ENCODE data around the gene NFAT5.

The NFAT5 gene

GRCh38 chr16:69680358-69680757, 114.6 kb downstream of the NFAT5 start:
- Mint-ChIP-seq H3K36me3 (peaks cover 7% of the 10 kb centered on the region), H3K4me3 (no peak overlapping the region), H3K27me3 (no peaks in the 10 kb centered on the region), H3K4me1 (ENCODE audit: low read depth) (no peaks in the 10 kb centered on the region), H3K27ac (no peak overlapping the region), H3K9me3 (ENCODE audit: low read depth) (no peaks in the 10 kb centered on the region)

- H3K9me3 Mint-ChIP-seq (ENCODE audit: low read depth) = no peaks in the 10 kb centered on the region
- H3K27ac Mint-ChIP-seq = no peak overlapping the region
- H3K4me3 Mint-ChIP-seq = no peak overlapping the region
- H3K4me1 Mint-ChIP-seq (ENCODE audit: low read depth) = peaks cover 9% of the 10 kb centered on the region
- peaks cover 14% of the 10 kb centered on the region for H3K36me3 Mint-ChIP-seq
- H3K27me3 Mint-ChIP-seq = no peaks in the 10 kb centered on the region
Observed at GRCh38 chr16:69688589-69688988, 122.8 kb downstream of the NFAT5 start.

GRCh38 chr16:69691980-69692911, 126.5 kb downstream of the NFAT5 start:
- Mint-ChIP-seq H3K9me3 (ENCODE audit: low read depth) (no peaks in the 10 kb centered on the region), H3K36me3 (peaks cover 21% of the 10 kb centered on the region), H3K4me1 (ENCODE audit: low read depth) (peaks cover 9% of the 10 kb centered on the region), H3K27ac (peak overlapping the region; percentile 54), H3K27me3 (no peaks in the 10 kb centered on the region), H3K4me3 (no peak overlapping the region)

- H3K27me3 Mint-ChIP-seq = no peaks in the 10 kb centered on the region
- peak overlapping the region; percentile 8 for H3K27ac Mint-ChIP-seq
- peaks cover 9% of the 10 kb centered on the region for H3K4me1 Mint-ChIP-seq (ENCODE audit: low read depth)
- H3K4me3 Mint-ChIP-seq = no peak overlapping the region
- H3K36me3 Mint-ChIP-seq = peaks cover 21% of the 10 kb centered on the region
- H3K9me3 Mint-ChIP-seq (ENCODE audit: low read depth) = no peaks in the 10 kb centered on the region
Observed at GRCh38 chr16:69693916-69694315, 128.2 kb downstream of the NFAT5 start.

GRCh38 chr16:69698404-69698803, 132.6 kb downstream of the NFAT5 start:
- H3K27me3 Mint-ChIP-seq = no peaks in the 10 kb centered on the region
- no peaks in the 10 kb centered on the region for H3K4me1 Mint-ChIP-seq (ENCODE audit: low read depth)
- no peak overlapping the region for H3K27ac Mint-ChIP-seq
- peaks cover 10% of the 10 kb centered on the region for H3K36me3 Mint-ChIP-seq
- H3K4me3 Mint-ChIP-seq = no peak overlapping the region
- no peaks in the 10 kb centered on the region for H3K9me3 Mint-ChIP-seq (ENCODE audit: low read depth)

- Mint-ChIP-seq H3K27me3 (no peaks in the 10 kb centered on the region), H3K4me1 (ENCODE audit: low read depth) (no peaks in the 10 kb centered on the region), H3K36me3 (peaks cover 6% of the 10 kb centered on the region), H3K27ac (no peak overlapping the region), H3K4me3 (no peak overlapping the region), H3K9me3 (ENCODE audit: low read depth) (no peaks in the 10 kb centered on the region)
Observed at GRCh38 chr16:69699915-69700314, 134.1 kb downstream of the NFAT5 start.

GRCh38 chr16:69701452-69701851, 135.7 kb downstream of the NFAT5 start:
- Mint-ChIP-seq H3K36me3 (no peaks in the 10 kb centered on the region), H3K9me3 (ENCODE audit: low read depth) (no peaks in the 10 kb centered on the region), H3K27ac (no peak overlapping the region), H3K4me3 (no peak overlapping the region), H3K4me1 (ENCODE audit: low read depth) (no peaks in the 10 kb centered on the region), H3K27me3 (no peaks in the 10 kb centered on the region)

- H3K27me3 Mint-ChIP-seq = no peaks in the 10 kb centered on the region
- no peak overlapping the region for H3K27ac Mint-ChIP-seq
- no peaks in the 10 kb centered on the region for H3K9me3 Mint-ChIP-seq (ENCODE audit: low read depth)
Observed at GRCh38 chr16:69701866-69702265, 136.1 kb downstream of the NFAT5 start.

GRCh38 chr16:69703638-69704037, 137.9 kb downstream of the NFAT5 start:
- Mint-ChIP-seq H3K27ac (no peak overlapping the region), H3K4me1 (ENCODE audit: low read depth) (peaks cover 2% of the 10 kb centered on the region), H3K36me3 (no peaks in the 10 kb centered on the region), H3K27me3 (no peaks in the 10 kb centered on the region), H3K9me3 (ENCODE audit: low read depth) (no peaks in the 10 kb centered on the region), H3K4me3 (no peak overlapping the region)

More at GRCh38 chr16:69701866-69702265, 136.1 kb downstream of the NFAT5 start:
- Mint-ChIP-seq H3K36me3 (no peaks in the 10 kb centered on the region), H3K4me3 (no peak overlapping the region), H3K4me1 (ENCODE audit: low read depth) (no peaks in the 10 kb centered on the region)

GRCh38 chr16:69706256-69706974, 140.6 kb downstream of the NFAT5 start:
- Mint-ChIP-seq H3K4me1 (ENCODE audit: low read depth) (peaks cover 6% of the 10 kb centered on the region), H3K4me3 (no peak overlapping the region), H3K27me3 (no peaks in the 10 kb centered on the region), H3K27ac (peak overlapping the region; percentile 4), H3K36me3 (no peaks in the 10 kb centered on the region), H3K9me3 (ENCODE audit: low read depth) (no peaks in the 10 kb centered on the region)

- H3K27ac Mint-ChIP-seq = peak overlapping the region; percentile 4
Observed at GRCh38 chr16:69706975-69707340, 141.2 kb downstream of the NFAT5 start.

GRCh38 chr16:69707920-69708683, 142.3 kb downstream of the NFAT5 start:
- Mint-ChIP-seq H3K27me3 (no peaks in the 10 kb centered on the region), H3K36me3 (no peaks in the 10 kb centered on the region), H3K4me1 (ENCODE audit: low read depth) (peaks cover 6% of the 10 kb centered on the region), H3K27ac (peak overlapping the region; percentile 36), H3K4me3 (no peak overlapping the region), H3K9me3 (ENCODE audit: low read depth) (no peaks in the 10 kb centered on the region)

More at GRCh38 chr16:69706975-69707340, 141.2 kb downstream of the NFAT5 start:
- Mint-ChIP-seq H3K27me3 (no peaks in the 10 kb centered on the region), H3K4me3 (no peak overlapping the region), H3K9me3 (ENCODE audit: low read depth) (no peaks in the 10 kb centered on the region), H3K4me1 (ENCODE audit: low read depth) (peaks cover 6% of the 10 kb centered on the region), H3K36me3 (no peaks in the 10 kb centered on the region)

- H3K27ac Mint-ChIP-seq = no peak overlapping the region
- no peaks in the 10 kb centered on the region for H3K36me3 Mint-ChIP-seq
- no peaks in the 10 kb centered on the region for H3K9me3 Mint-ChIP-seq (ENCODE audit: low read depth)
- H3K4me3 Mint-ChIP-seq = no peak overlapping the region
- H3K4me1 Mint-ChIP-seq (ENCODE audit: low read depth) = peaks cover 6% of the 10 kb centered on the region
- no peaks in the 10 kb centered on the region for H3K27me3 Mint-ChIP-seq
Observed at GRCh38 chr16:69709456-69710084, 143.8 kb downstream of the NFAT5 start.

- Mint-ChIP-seq H3K4me3 (no peak overlapping the region), H3K4me1 (ENCODE audit: low read depth) (peaks cover 6% of the 10 kb centered on the region), H3K27me3 (no peaks in the 10 kb centered on the region), H3K36me3 (no peaks in the 10 kb centered on the region), H3K9me3 (ENCODE audit: low read depth) (no peaks in the 10 kb centered on the region), H3K27ac (no peak overlapping the region)
Observed at GRCh38 chr16:69711115-69711740, 145.5 kb downstream of the NFAT5 start.
